GM10248 (cell line): ENCODE measurements around the gene EIF2S2.
"Not testable (repeated sequence)": the region's sequence is repeated elsewhere in the genome, so short reads cannot be mapped to it uniquely, and the experiment has no call there.

Experiments used
- CTCF ChIA-PET: fragments of 300-600 bp; sonication (Branson Sonifier 250); formaldehyde crosslinking; extraction: SDS; loops from one replicate; lab custom pipeline; 2021; ENCODE audit warnings: antibody characterized with exemption; lab: Yijun Ruan, JAX
- POLR2A ChIA-PET: fragments of 350-650 bp; sonication (Branson Sonifier 250); formaldehyde crosslinking; extraction: SDS; loops from one replicate; lab custom pipeline; 2020; ENCODE audit warnings: antibody characterized with exemption; lab: Yijun Ruan, JAX
- DNase-seq: peaks from one replicate; pipeline ENCODE4 v3.0.0; 2012; ENCODE audit errors: extremely low spot score
- CTCF ChIP-seq: IDR thresholded peaks from 2 replicates; pipeline ENCODE4 v1.5.1; 2012; ENCODE audit warnings: mild to moderate bottlenecking, low read depth; ENCODE audit errors: extremely low read depth, missing control alignments, control extremely low read depth

Gene EIF2S2

GRCh38 chr20:34143951-34144350 is 31.9 kb upstream of the EIF2S2 start:
- POLR2A ChIA-PET: no interaction called here
- TF ChIP-seq CTCF: no peak
- DNase-seq: no peak
- CTCF ChIA-PET: no interaction called here

- CTCF ChIA-PET: no interaction called here
- TF ChIP-seq CTCF: no peak
- POLR2A ChIA-PET: no interaction called here
- DNase-seq: no peak
Observed at GRCh38 chr20:34142121-34142520, 30.1 kb upstream of the EIF2S2 start.

- ChIA-PET POLR2A (no interaction called here), CTCF (no interaction called here)
- DNase-seq: no peak
- TF ChIP-seq CTCF: no peak
Observed at GRCh38 chr20:34141293-34141692, 29.2 kb upstream of the EIF2S2 start.

- CTCF ChIA-PET, POLR2A ChIA-PET, DNase-seq: not testable (repeated sequence)
Observed at GRCh38 chr20:34135525-34136275, 23.7 kb upstream of the EIF2S2 start.

GRCh38 chr20:34133365-34133860 is 21.4 kb upstream of the EIF2S2 start:
- DNase-seq, CTCF ChIA-PET, POLR2A ChIA-PET: not testable (repeated sequence)

- POLR2A ChIA-PET, CTCF ChIA-PET, DNase-seq: not testable (repeated sequence)
Observed at GRCh38 chr20:34132943-34133342, 20.9 kb upstream of the EIF2S2 start.

- CTCF ChIA-PET, POLR2A ChIA-PET, DNase-seq: not testable (repeated sequence)
Observed at GRCh38 chr20:34132491-34132890, 20.4 kb upstream of the EIF2S2 start.

- ChIA-PET CTCF (interaction anchor here (1.0 kb wide), 1 partner anchor 21 kb away, joined by 3 read pairs; no protein-coding TSS in a partner anchor), POLR2A (no interaction called here)
Observed at GRCh38 chr20:34131491-34131890, 19.4 kb upstream of the EIF2S2 start.

More at GRCh38 chr20:34131491-34131890, 19.4 kb upstream of the EIF2S2 start:
- no peak for DNase-seq
- TF ChIP-seq CTCF: no peak
